ENCODE data around the gene ATP12A.

The ATP12A gene

DNA sequence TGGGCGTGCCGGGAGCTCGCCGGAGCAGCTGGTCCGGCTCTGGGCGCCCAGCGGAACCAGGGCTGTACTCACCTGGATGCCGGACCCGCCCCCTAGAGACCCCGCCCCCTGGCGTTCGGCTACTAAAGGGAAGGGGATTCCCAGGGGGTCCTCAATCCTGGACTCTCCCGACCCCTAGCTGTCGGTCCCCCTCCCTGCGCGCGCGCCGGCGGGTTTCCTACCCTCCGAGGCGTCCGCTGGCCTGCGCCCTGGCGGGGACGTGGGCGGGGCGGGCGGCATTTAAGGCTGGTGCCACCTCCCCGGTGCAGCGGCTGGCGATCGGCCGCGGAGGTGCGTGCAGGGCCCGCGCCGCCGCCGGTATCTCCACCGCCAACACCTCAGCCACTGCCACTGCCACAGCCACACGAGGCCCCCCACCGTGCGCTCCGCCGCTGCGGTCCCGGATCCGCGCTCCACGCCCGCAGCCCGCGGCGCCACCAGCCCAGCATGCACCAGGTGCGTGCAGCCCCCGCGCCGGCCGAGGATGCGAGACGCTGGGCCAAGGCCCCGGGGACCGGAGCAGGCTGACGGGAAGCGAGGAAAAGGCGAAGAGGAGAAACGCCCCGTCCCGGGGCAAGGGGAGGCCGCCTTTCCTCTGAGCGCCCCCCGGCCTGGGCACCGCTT, at the start of gene ATP12A:
Gene ATP12A, plus strand, starts transcription at position 151 of the 663 bp plus-strand sequence. Its CDS starts 336 bp downstream, at position 487.
- no peak for DNase-seq

DNA sequence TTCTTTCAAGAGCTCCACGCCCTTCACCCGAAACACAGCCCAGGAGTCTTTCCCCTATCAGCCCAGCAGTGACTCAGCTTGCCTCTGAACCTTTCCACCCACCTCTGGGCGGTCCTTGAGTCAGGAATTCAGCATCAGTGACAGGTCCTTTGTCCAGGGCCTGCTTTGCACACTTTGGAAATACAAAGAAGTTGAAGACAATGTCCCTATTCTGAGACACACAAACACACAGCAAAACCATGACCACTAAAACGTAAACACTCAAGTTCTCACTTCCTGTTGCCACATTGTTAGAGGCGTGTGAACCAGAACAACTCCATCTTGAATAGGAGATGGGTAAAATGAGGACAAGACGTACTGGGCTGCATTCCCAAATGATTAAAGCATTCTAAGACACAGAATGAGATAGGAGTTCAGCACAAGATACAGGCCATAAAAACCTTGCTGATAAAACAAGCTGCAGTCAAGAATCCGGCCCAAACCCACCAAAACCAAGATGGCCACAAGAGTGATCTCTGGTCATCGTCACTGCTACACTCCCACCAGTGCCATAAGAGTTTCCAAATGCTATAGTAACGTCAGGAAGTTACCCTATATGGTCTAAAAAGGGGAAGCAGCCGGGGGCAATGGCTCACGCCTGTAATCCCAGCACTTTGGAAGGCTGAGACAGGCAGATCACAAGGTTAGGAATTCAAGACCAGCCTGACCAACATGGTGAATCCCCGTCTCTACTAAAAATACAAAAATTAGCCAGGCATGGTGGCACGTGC, 49.2 kb upstream of the ATP12A start:
- DNase-seq: peak; percentile 17

DNA sequence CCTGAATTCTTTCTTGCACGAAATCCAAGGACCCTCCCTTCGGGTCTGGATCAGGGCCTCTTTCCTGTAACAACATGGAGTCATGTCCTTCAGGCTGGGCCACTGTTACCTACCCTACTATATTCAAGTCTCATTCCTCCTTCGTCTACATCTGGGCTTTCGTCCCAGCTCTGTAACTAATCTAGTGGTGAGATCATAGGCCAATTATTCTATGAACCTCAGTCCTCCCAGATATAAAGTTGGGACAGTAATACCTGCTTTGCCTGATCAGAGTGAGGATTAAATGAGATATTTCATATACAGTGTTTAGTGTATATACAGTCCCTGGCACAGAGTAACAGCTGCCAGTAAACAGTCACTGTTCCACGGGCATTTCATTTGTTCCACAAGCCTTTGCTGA, 48.3 kb upstream of the ATP12A start:
- DNase-seq: no peak

DNA sequence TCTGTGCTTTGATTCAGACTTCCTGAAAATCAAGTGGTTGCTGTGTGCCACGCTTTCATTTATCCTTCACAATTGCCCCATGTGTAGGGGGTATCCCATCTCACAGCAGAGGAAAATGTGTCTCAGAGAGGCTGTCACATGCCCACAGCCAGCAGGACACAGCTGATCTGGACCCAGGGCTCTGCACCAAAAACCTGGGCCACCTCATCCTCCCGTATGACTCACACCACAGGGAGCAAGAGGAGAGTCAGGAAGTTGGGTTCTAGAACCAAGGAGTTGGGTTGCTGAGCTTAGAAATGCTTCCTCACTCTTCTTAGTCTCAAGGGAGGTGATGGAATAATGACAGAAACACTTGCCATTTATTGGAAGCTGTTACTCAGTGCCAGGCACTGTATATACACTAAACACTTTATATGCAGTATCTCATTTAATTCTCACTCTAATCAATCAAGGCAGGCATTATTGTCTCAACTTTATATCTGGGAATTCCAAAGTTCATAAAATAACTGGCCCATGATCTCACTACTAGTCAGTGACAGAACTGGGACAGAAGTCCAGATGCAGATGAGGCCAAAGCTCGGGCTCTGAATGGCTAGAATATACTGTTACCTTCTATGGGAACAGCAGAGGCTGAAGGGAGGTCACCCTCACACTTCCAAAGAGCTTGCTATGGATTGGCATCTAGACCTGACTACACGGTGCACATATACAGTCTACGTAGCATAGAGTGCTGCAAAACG, 47.7 kb upstream of the ATP12A start:
- DNase-seq: no peak

DNA sequence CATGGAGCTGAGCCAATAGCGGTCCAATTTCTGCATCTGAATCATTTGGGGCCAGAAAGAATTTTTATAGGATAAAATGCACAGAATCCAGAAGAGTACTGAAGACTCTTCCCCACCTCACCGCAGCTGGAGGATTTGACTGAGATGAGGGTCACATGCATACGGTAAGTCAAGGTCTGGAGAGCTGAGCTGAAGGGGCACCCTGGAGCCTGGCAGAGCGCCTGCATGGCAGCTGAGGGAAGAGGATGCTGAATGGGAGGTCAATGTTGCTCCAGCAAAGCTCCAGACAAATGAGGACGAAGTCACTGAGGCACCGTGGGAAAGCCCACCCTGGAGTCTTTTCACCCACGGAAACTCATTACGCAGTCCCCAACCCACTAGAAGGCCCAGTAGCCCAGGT, 43.4 kb upstream of the ATP12A start:
- no peak for DNase-seq

DNA sequence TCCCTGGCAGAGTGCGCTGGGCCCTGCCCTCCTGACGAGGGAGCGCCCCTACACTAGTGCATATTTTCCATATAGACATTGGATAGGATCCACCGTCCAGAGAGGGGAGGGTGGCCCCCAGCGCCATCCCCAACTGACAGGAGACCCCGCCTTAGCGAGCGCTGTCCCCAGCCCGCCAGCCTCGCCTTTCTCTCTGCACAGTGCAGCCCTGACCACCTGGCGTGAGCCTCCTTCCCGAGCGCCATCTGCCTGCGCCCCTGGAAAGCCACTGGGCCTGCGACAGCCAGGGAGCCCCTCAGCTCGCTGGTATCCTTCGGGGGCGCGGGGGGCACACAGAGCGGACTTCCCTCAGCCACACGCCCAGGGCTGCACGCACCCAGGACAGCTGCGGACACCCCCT, 42.1 kb upstream of the ATP12A start:
- no peak for DNase-seq

DNA sequence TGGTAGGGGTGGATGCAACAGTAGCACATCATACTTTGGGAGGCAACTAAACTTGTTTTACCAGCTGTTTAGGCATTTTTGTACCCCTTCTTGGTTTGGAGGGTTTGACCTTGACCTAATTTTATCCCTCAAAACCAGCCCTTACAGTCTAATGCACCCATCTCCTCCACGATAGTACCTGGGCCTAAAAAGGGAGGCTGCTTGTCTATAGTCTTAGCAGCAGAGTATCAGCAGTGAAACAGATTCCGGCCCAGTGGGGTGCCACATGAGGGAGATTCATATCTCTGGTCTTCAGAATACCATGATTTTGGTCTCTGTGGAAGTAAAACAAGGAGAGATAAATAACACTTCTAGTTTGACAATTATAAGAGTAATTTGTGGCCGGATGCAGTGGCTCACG, 39.5 kb upstream of the ATP12A start:
- DNase-seq: no peak

DNA sequence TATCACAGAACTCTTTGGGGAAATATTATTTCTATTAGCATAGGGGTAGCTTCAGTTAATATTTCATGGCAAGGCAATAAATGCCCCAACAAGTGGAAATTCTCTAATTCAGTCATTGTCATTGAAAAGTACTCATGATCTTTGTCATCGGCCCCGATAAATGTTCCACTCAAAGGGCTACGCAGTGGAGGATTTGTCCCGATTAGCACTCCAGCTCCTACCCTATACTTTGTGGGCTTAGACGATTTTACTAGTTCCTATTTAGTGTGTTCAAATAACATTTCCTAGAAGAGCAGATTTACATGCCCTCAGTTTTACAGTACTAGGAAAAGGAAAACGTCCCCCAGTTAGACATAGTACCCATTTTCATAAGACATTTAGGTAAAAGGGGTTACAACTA, 38.0 kb upstream of the ATP12A start:
- DNase-seq: no peak

DNA sequence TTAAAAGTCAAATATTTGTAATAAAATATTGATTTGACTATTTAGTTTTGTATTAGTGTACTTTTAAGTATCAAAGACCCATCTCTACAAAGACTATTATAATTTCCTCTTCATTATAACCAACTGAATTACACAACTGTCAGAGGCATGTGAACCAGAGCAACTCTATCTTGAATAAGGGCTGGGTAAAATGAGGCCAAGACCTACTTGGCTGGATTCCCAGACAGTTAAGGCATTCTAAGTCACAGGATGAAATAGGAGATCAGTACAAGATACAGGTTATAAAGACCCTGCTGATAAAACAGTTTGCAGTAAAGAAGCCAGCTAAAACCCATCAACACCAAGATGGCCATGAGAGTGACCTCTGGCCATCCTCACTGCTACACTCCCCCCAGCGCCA, 36.2 kb upstream of the ATP12A start:
- no peak for DNase-seq

DNA sequence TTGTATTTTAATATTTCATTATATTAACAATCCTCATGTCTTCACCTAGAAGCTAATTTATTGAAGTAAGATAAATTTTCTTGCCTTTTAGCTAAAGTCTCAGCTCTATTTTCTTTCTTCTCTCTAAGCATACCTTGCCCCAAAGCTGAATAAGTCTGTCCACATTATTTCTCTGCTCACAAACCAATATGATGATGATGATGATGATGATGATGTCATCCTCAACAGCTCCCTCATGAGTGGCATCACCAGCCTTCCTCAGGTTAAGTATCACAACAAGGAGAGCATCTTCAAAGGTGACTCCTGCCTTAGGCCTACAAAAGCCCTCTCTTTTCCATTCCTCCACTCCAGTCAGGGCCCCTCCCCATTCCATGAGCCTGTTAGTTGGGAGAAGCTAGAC, 31.9 kb upstream of the ATP12A start:
- no peak for DNase-seq

DNA sequence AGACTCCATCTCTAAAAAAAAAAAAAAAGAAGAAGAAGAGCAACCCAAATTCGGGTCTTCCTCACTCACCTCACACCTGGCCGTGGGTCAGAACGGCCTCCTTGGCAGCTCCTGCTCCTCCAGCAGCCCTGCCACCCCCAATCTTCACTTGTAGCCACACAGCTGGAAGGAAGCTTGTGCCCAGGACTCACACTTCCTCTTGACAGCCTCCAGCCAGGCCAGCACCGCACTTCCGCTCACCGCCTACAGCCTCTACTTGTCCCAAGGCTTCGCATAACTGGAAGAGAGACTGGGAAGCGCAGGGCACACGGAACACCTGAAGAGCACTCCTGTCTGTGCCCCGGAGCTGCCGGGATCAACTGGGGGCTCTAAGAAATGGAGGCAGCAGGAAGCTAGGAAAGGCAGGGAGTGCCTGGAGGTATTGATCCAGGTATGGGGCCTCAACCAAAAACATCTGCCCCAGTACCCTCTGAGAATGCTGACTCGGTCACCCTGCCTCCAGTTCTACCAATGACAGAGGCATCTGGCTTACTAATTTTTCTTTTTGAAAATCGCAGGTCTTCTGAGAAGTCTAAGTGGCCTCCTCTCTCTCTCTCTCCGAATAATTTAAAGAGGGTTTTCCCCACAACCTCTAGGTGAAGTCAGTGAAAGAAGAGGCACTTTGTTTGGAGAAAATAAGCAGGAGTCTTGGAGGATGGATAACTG, 31.1 kb upstream of the ATP12A start:
- DNase-seq: no peak

DNA sequence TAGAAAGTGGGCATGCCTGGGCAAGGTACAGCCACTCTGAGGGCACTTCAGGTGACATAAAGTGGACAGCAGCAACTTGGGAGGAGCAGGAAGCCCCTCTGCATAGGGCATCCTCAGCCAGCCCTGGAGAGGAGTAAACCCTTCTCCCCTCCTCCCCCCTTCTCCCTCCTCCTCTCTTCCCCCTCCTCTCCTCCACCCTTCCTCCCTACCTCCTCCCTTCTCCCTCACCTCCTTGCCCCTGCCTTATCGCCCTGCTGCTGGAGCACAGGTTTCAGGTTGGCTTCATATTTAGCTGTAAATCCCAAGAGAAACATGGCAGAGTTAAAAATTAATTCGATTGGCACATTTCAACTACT, 30.5 kb upstream of the ATP12A start:
- DNase-seq: no peak

DNA sequence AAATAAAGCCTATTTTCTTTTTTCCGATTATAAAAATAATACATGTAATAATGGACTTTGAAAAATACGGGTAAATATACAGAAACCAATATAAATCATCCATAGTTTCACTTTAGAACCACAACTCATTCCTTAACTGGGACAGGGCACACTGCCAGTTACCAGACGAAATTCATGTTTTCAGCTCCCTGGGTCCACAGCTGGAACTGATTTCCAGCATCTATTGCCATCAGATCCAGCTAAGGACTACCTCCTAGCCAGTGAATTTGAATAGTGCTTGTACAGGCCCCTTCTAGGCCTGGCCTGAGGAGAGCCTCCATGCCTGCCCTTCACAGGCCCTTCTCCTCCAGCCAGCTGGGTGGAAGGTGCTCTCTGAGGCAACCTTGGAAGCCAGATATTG, 30.0 kb upstream of the ATP12A start:
- DNase-seq: no peak

DNA sequence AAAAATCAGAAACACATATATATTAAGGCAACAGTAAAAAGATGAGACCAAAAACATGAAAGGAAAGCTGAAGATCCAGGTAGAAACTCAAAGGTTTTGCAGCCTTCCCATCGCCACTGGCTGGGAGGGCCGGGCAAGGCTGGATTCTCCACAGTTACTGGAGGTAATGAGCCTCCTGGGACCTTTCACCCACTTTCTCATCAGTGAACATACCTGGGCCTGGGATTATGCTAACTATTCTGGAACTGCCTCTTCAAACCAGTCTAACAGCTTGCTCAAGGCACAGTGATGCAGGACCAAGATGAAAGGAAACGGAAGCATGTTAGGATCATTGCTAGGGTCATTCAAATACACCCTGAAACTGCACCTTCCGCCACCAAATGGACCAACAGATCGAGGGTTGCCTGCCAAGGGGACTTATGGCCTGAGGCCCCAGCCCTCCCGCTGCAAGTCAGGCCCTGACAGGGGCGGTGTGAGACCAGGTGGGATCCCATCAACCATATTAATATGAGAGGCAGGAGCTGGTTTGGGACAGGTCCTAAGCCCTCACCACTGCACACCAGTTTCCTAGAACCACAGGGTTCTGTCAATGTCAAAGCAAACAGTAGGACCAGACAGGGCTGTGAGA, 28.4 kb upstream of the ATP12A start:
- DNase-seq: no peak

DNA sequence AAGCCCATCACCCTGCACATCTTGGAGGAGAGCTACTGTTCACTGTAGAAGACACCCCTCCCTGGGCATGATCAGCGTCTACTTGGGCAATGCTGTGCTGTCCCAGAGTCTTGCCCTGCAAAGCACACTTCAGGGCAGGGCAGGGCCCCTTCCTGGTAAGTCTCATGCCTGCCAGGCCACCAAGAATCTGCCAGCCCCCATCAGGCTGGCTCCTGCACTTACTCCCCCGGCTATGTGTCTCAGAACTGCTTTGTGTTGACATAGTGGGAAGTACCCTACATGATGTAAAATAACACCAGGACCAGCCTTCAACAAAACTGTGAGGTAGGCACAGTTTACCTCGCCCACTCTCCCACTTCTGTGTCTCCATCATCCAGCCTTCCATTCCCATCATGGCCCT, 27.8 kb upstream of the ATP12A start:
- DNase-seq: no peak

DNA sequence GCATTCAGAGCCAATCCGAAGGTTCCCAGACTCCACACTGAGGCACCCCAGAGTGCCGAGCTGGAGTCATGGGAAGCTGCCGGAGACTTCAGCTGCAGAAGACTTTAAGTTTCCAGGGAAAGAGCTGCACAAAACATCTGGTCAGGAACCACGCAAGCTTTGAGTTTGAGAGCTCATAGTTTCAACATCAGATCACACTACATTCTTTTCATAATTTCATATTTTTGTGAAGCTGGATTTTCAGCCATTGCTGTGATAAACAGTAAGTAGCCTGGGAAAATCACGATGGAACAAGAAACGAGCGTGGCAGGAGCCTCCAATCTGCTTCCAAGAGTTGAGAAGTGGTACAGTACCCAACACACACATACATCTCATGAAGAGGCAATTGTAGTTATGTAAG, 25.5 kb upstream of the ATP12A start:
- DNase-seq: no peak

DNA sequence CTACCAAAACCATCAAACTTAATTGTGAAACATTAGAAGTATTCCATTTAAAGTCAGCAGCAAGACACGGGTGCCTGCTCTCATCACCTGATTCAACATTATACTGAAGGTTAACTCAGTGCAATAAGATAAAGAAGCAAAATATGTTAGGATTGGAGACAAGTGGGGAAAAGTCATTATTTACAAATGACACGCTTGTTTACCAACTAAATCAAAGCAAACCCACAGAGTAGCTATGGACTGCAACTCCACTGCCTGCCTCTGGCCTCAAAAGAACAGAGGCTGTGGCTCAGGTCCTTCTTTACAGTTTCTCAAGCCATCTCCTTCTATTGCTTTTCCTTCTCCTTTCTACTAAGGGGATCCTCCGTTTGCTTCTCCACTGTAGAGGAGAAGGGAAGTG, 21.0 kb upstream of the ATP12A start:
- no peak for DNase-seq

DNA sequence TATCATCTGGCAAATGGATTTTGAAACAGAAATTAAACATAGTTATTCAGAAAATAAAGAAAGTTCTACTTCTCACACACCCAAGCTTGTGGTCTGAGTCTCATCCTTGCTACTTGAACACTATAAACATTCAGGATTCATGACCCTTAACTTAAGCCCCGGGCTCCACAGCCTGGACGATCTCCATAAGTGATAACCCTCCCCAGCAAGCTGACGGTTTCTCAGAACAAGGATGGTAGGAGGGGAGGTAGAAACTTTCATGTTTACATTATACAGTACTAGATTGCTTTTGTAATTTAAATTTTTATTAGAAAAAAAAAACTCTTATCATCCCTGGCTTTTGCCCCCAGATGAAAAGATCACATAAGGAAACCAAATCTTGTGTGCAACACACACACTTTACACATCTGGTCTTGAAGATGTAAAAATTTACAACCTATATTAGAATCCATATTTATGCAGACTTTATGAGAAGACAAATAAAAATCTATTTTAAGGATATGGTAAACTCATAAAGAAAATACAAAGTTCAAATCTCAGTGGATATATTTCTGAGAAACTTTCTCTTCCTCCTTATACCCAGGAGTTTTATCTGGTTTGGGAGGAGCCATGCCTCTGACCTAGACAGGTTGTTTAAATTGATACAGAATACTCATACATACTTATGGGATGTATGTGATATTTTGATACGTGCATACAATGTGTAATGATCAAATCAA, 20.0 kb upstream of the ATP12A start:
- no peak for DNase-seq

DNA sequence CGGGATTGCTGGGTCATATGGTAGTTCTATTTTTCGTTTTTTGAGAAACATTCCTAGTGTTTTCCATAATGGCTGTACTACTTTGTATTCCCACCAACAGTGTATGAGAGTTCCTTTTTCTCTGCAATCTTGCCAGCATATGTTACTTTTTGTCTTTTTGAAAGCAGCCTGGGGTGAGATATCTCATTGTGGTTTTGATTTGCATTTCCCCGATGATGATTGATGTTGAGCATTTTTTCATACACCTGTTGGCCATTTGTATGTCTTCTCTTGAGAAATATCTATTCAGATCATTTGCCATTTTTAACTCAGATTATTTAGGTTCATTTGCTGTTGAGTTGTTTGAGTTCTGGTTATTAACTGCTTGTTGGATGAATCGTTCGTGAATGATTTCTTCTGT, 18.5 kb upstream of the ATP12A start:
- DNase-seq: no peak

DNA sequence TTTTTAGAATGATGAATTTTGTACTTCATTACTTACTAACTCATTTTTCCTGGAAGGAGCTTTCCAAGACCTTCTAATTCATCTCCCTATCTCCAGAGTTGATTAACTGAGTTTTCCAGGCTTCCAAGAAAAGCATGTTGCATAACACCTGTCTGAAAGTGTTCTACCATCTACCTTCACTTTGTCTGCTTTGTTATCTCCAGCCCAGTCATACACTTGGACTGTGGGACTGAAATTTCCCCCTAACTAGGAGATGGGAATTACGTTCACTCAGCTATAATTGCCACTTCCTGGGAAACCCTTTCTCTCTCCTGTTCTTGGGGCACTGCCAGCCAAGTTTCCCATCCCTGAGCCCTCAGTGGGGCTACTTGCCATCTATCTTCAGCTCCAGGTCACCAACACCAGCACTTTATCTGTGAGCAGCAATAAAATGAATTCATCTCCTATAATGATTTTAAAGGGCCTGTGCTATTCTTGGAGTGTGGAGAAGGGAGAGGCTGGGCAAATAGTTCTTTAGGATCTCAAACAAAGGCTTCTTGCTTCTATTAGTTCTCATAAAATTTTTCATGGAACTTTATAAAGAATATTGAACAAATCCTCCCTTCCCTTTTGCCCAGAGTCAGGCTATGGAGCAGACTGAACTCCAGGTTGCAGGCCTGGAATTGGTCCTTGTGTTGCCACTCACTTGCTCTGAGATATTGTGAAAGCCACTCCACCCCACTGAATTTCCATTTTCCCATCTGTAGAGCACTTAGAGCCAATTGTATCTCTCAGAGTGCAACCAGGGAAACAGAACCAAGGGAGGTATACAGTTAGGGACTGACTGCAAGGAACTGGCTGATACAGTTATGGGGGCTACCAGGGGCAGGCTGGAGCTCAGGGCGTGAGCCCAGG, 17.8 kb upstream of the ATP12A start:
- DNase-seq: peak; percentile 41

DNA sequence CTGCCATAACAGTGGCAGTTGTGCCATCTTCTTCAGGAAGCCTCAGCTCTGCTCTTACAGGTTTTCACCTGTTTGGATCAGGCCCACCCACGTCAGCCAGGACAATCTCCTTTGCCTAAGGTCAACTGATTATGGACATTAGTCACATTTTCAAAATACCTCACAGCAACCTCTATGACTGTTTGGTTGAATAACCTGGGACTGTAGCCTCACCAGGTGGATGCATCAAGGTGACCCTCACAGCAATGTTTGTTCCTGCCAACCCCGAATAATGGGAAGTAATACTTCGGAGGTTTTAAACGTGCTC, 17.2 kb upstream of the ATP12A start:
- no peak for DNase-seq

DNA sequence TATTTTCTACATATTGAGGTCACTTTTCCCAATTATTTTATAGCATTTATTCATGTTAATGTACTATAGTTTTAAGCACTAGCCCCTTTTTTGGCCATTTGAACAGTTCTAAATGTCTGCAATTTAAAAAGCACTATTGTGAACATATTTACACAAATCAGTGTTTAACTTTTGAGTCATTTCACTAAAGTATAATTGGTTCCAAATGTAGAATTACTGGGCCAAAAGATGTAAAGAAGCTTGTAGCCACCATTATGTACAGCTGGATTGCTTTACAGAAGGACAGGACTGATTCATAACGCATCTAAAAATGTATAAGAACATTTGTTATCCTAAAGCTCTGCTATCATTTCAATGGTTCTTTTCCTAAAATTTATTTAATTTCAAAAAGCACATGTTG, 16.6 kb upstream of the ATP12A start:
- no peak for DNase-seq

Measured in NCI-H226 (cell line).